Measurements from ENCODE around the gene CDIP1. TPM values are rescaled to one million over a fixed set of nuclear protein-coding genes. Genes with fewer than 3 reads are reported as not detected.

CDIP1 gene
- total and polyA plus RNA-seq, 9 of the 15 experiments (the other 6 are each of a cell fraction or from before 2014, with no cell fraction given) = 0.29 TPM; not detected in 8

DNA sequence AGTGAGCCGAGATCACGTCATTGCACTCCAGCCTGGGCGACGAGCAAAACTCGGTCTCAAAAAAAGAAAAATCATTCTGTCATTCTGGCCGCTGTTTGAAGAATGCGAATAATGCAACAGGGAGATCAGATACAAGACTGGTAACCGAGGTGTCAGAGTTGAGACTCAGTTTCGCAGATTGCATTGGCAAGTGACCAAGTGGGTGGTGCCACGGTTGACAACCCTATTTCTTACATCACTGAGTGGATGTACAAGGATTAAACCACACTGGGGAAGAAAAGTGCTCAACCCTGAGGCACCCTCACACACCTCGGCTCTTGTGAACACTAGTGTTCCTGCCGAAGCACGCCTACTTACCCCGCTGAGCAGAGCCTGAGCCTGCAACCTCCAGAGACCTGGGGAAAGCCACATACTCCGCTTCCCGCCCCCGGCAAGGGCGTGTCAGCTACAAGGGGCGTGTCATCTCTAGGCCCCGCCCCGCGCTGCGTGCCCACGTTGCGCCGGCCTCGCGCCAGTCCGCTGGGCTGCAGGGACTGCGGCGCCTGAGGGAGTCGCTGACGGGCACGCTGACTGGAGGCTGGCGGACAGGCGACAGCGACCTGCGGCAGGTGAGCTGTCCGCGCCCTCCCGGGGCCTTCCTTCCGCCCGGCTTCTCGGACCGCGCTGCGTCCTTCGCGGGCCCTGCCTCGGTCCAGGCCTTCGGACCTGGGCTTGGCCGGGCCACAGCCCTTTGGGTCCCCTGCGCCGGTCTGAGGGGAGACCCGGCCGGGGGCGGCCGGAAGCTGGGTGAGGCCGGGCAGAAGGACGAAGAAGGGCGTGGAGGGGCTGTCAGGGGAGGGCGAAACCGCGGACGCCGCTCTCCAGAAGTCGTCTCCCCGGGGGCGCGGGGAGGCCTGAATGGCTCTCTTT lies 62.4 kb downstream of the CDIP1 start, which contains the start of gene HMOX2 (continued):
- TF ChIP-seq HCFC1 (IDR thresholded peaks at IDR 0.05; ENCODE audit: low read depth, low read length) (peak; percentile 52), MAFK (IDR thresholded peaks at IDR 0.05; ENCODE audit: low read length) (no peak), RREB1 (CRISPR knock-in tag; IDR thresholded peaks at IDR 0.05) (0 out of 2 replicates have a peak, but pooled peaks have one; percentile 64), ZC3H4 (CRISPR knock-in tag; IDR thresholded peaks at IDR 0.05; ENCODE audit: borderline replicate concordance) (no peak), NUFIP1 (IDR thresholded peaks at IDR 0.05; ENCODE audit: partially characterized antibody) (no peak), NR2C1 (IDR thresholded peaks at IDR 0.05) (no peak), NR2C1 (tag; IDR thresholded peaks at IDR 0.05) (no peak), ESRRB (CRISPR knock-in tag; IDR thresholded peaks at IDR 0.05; ENCODE audit: borderline replicate concordance) (no peak), ZNF143 (CRISPR knock-in tag; IDR thresholded peaks at IDR 0.05) (no peak), KAT7 (CRISPR knock-in tag; IDR thresholded peaks at IDR 0.05; ENCODE audit: borderline replicate concordance) (peak; percentile 94), SMARCA5 (IDR thresholded peaks at IDR 0.05) (no peak)
- TF ChIP-seq, protein P1, sequence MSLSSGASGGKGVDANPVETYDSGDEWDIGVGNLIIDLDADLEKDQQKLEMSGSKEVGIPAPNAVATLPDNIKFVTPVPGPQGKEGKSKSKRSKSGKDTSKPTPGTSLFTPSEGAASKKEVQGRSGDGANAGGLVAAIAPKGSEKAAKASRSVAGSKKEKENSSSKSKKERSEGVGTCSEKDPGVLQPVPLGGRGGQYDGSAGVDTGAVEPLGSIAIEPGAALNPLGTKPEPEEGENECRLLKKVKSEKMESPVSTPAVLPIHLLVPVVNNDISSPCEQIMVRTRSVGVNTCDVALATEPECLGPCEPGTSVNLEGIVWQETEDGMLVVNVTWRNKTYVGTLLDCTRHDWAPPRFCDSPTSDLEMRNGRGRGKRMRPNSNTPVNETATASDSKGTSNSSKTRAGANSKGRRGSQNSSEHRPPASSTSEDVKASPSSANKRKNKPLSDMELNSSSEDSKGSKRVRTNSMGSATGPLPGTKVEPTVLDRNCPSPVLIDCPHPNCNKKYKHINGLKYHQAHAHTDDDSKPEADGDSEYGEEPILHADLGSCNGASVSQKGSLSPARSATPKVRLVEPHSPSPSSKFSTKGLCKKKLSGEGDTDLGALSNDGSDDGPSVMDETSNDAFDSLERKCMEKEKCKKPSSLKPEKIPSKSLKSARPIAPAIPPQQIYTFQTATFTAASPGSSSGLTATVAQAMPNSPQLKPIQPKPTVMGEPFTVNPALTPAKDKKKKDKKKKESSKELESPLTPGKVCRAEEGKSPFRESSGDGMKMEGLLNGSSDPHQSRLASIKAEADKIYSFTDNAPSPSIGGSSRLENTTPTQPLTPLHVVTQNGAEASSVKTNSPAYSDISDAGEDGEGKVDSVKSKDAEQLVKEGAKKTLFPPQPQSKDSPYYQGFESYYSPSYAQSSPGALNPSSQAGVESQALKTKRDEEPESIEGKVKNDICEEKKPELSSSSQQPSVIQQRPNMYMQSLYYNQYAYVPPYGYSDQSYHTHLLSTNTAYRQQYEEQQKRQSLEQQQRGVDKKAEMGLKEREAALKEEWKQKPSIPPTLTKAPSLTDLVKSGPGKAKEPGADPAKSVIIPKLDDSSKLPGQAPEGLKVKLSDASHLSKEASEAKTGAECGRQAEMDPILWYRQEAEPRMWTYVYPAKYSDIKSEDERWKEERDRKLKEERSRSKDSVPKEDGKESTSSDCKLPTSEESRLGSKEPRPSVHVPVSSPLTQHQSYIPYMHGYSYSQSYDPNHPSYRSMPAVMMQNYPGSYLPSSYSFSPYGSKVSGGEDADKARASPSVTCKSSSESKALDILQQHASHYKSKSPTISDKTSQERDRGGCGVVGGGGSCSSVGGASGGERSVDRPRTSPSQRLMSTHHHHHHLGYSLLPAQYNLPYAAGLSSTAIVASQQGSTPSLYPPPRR (CRISPR knock-in tag; IDR thresholded peaks at IDR 0.05; ENCODE audit: borderline replicate concordance) = no peak
- TF ChIP-seq, protein P2, sequence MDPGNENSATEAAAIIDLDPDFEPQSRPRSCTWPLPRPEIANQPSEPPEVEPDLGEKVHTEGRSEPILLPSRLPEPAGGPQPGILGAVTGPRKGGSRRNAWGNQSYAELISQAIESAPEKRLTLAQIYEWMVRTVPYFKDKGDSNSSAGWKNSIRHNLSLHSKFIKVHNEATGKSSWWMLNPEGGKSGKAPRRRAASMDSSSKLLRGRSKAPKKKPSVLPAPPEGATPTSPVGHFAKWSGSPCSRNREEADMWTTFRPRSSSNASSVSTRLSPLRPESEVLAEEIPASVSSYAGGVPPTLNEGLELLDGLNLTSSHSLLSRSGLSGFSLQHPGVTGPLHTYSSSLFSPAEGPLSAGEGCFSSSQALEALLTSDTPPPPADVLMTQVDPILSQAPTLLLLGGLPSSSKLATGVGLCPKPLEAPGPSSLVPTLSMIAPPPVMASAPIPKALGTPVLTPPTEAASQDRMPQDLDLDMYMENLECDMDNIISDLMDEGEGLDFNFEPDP (CRISPR knock-in tag; IDR thresholded peaks at IDR 0.05) = no peak
